DND-41 (cell line): ENCODE measurements around the gene SYTL2.

Experiments
- CTCF ChIP-seq: IDR thresholded peaks from 2 replicates; pipeline ENCODE4 v1.5.1; 2012; ENCODE audit warnings: borderline replicate concordance, low read length, moderate library complexity, mild to moderate bottlenecking; ENCODE audit not compliant: poor library complexity, severe bottlenecking; ENCODE audit errors: extremely low read depth
- EZH2 ChIP-seq: IDR thresholded peaks from 3 replicates; pipeline ENCODE4 v1.6.1; 2012; ENCODE audit warnings: borderline replicate concordance, low read depth, mild to moderate bottlenecking, moderate library complexity, low read length, inconsistent platforms; ENCODE audit not compliant: severe bottlenecking

DNA sequence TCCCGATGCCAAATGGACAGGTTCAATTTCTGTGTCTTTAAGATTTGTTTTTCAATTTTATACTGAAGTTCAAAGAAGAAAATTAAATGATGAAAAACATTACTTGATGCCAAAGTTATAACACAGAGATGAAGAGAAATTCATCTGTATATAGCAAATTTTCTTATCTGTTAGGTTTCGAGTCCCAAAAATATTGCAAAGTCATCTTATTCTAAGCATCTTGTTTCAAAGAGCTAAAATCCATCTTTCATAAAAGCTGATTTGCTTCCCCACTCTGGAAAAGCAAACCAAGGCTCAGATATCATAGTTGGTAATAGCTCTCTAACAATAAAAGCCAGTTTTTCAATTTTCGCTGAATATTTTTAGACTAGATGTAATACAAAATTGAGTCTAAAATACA is 106.0 kb downstream of the SYTL2 start:
- no peak for TF ChIP-seq CTCF
- TF ChIP-seq EZH2: no peak
